ENCODE measurements around the gene N4BP2. TPM values are rescaled to one million over a fixed set of nuclear protein-coding genes. Genes with fewer than 3 reads are reported as not detected.
"Not testable (repeated sequence)": the region's sequence is repeated elsewhere in the genome, so short reads cannot be mapped to it uniquely, and the experiment has no call there.

The N4BP2 gene
- total RNA-seq, 1 donor from 2014 or later = 28.7 TPM

- peaks cover 13% of the 10 kb centered on the region for H3K36me3 Mint-ChIP-seq (ENCODE audit: low read depth)
- DNase-seq (ENCODE audit: low spot score) = peak; percentile 62
Observed at GRCh38 chr4:40055863-40056715, 561 bp upstream of the N4BP2 start.

GRCh38 chr4:40057586-40058091 lies 989 bp downstream of the N4BP2 start:
- peaks cover 17% of the 10 kb centered on the region for H3K36me3 Mint-ChIP-seq (ENCODE audit: low read depth)
- H3K4me1 Mint-ChIP-seq (ENCODE audit: low read depth) = peaks cover 47% of the 10 kb centered on the region
- intact Hi-C loops (cut with micrococcal nuclease) = loop anchor here (1.0 to 10.0 kb wide), 10 partner anchors 65 to 1923 kb away; partner anchors contain the start of genes LIAS, RBM47, RPL9 and UBE2K
- peak overlapping the region; percentile 100 for H3K27ac Mint-ChIP-seq
- peak overlapping the region; percentile 96 for H3K4me3 Mint-ChIP-seq
- DNase-seq (ENCODE audit: low spot score) = peak; percentile 73
- no peaks in the 10 kb centered on the region for H3K27me3 Mint-ChIP-seq (ENCODE audit: insufficient read depth)
- H3K9me3 Mint-ChIP-seq = no peaks in the 10 kb centered on the region

More at GRCh38 chr4:40055863-40056715, 561 bp upstream of the N4BP2 start:
- Mint-ChIP-seq H3K4me1 (ENCODE audit: low read depth) (peaks cover 40% of the 10 kb centered on the region), H3K27ac (peak overlapping the region; percentile 97), H3K4me3 (peak overlapping the region; percentile 88), H3K27me3 (ENCODE audit: insufficient read depth) (no peaks in the 10 kb centered on the region), H3K9me3 (no peaks in the 10 kb centered on the region)
- intact Hi-C loops (cut with micrococcal nuclease) = loop anchor here (1.0 to 10.0 kb wide), 15 partner anchors 10 to 1921 kb away; partner anchors contain the start of genes LIAS, RBM47, RPL9 and UGDH

- intact Hi-C loops (cut with micrococcal nuclease) = loop anchor here (5.0 to 10.0 kb wide), 6 partner anchors 64 to 1923 kb away; partner anchors contain the start of gene RBM47
- DNase-seq (ENCODE audit: low spot score) = no peak
- H3K4me1 Mint-ChIP-seq (ENCODE audit: low read depth) = peaks cover 46% of the 10 kb centered on the region
- H3K27ac Mint-ChIP-seq = peak overlapping the region; percentile 100
- H3K4me3 Mint-ChIP-seq = peak overlapping the region; percentile 96
- peaks cover 19% of the 10 kb centered on the region for H3K36me3 Mint-ChIP-seq (ENCODE audit: low read depth)
- no peaks in the 10 kb centered on the region for H3K27me3 Mint-ChIP-seq (ENCODE audit: insufficient read depth)
- H3K9me3 Mint-ChIP-seq = no peaks in the 10 kb centered on the region
Observed at GRCh38 chr4:40058121-40058520, 1.5 kb downstream of the N4BP2 start.

- Mint-ChIP-seq H3K36me3 (ENCODE audit: low read depth) (peaks cover 22% of the 10 kb centered on the region), H3K4me3 (peak overlapping the region; percentile 78), H3K9me3 (no peaks in the 10 kb centered on the region), H3K27ac (peak overlapping the region; percentile 68), H3K27me3 (ENCODE audit: insufficient read depth) (no peaks in the 10 kb centered on the region), H3K4me1 (ENCODE audit: low read depth) (peaks cover 46% of the 10 kb centered on the region)
- DNase-seq (ENCODE audit: low spot score) = no peak
- intact Hi-C loops (cut with micrococcal nuclease) = loop anchor here (5.0 to 10.0 kb wide), 6 partner anchors 63 to 1924 kb away; partner anchors contain the start of gene RBM47
Observed at GRCh38 chr4:40058854-40059253, 2.2 kb downstream of the N4BP2 start.

- Mint-ChIP-seq H3K9me3 (no peaks in the 10 kb centered on the region), H3K36me3 (ENCODE audit: low read depth) (peaks cover 22% of the 10 kb centered on the region), H3K4me1 (ENCODE audit: low read depth) (peaks cover 44% of the 10 kb centered on the region), H3K27me3 (ENCODE audit: insufficient read depth) (no peaks in the 10 kb centered on the region), H3K27ac (peak overlapping the region; percentile 68), H3K4me3 (peak overlapping the region; percentile 78)
- intact Hi-C loops (cut with micrococcal nuclease) = loop anchor here (5.0 to 10.0 kb wide), 6 partner anchors 63 to 1925 kb away; partner anchors contain the start of gene RBM47
- no peak for DNase-seq (ENCODE audit: low spot score)
Observed at GRCh38 chr4:40059362-40059761, 2.7 kb downstream of the N4BP2 start.

GRCh38 chr4:40065010-40065409 lies 8.4 kb downstream of the N4BP2 start:
- H3K27me3 Mint-ChIP-seq (ENCODE audit: insufficient read depth) = no peaks in the 10 kb centered on the region
- H3K4me3 Mint-ChIP-seq = peak overlapping the region; percentile 21
- no peak for DNase-seq (ENCODE audit: low spot score)
- H3K4me1 Mint-ChIP-seq (ENCODE audit: low read depth) = peaks cover 47% of the 10 kb centered on the region
- peak overlapping the region; percentile 24 for H3K27ac Mint-ChIP-seq
- peaks cover 35% of the 10 kb centered on the region for H3K36me3 Mint-ChIP-seq (ENCODE audit: low read depth)
- H3K9me3 Mint-ChIP-seq = no peaks in the 10 kb centered on the region
- intact Hi-C loops (cut with micrococcal nuclease) = no loop called here

GRCh38 chr4:40066651-40067050 lies 10.0 kb downstream of the N4BP2 start:
- Mint-ChIP-seq H3K4me3 (no peak overlapping the region), H3K9me3 (no peaks in the 10 kb centered on the region), H3K36me3 (ENCODE audit: low read depth) (peaks cover 36% of the 10 kb centered on the region), H3K4me1 (ENCODE audit: low read depth) (peaks cover 59% of the 10 kb centered on the region), H3K27ac (peak overlapping the region; percentile 73), H3K27me3 (ENCODE audit: insufficient read depth) (no peaks in the 10 kb centered on the region)
- intact Hi-C loops (cut with micrococcal nuclease) = no loop called here
- no peak for DNase-seq (ENCODE audit: low spot score)

- intact Hi-C loops (cut with micrococcal nuclease) = no loop called here
- DNase-seq (ENCODE audit: low spot score) = no peak
- Mint-ChIP-seq H3K9me3 (no peaks in the 10 kb centered on the region), H3K4me1 (ENCODE audit: low read depth) (peaks cover 41% of the 10 kb centered on the region), H3K27ac (no peak overlapping the region), H3K4me3 (no peak overlapping the region), H3K36me3 (ENCODE audit: low read depth) (peaks cover 25% of the 10 kb centered on the region), H3K27me3 (ENCODE audit: insufficient read depth) (no peaks in the 10 kb centered on the region)
Observed at GRCh38 chr4:40070387-40070786, 13.7 kb downstream of the N4BP2 start.

- intact Hi-C loops (cut with micrococcal nuclease) = no loop called here
- no peaks in the 10 kb centered on the region for H3K27me3 Mint-ChIP-seq (ENCODE audit: insufficient read depth)
- H3K4me3 Mint-ChIP-seq = no peak overlapping the region
- no peak overlapping the region for H3K27ac Mint-ChIP-seq
- H3K36me3 Mint-ChIP-seq (ENCODE audit: low read depth) = peaks cover 9% of the 10 kb centered on the region
- H3K4me1 Mint-ChIP-seq (ENCODE audit: low read depth) = no peaks in the 10 kb centered on the region
- no peaks in the 10 kb centered on the region for H3K9me3 Mint-ChIP-seq
- DNase-seq (ENCODE audit: low spot score) = no peak
Observed at GRCh38 chr4:40086421-40086820, 29.8 kb downstream of the N4BP2 start.

- no peaks in the 10 kb centered on the region for H3K4me1 Mint-ChIP-seq (ENCODE audit: low read depth)
- no peak overlapping the region for H3K27ac Mint-ChIP-seq
- H3K36me3 Mint-ChIP-seq (ENCODE audit: low read depth) = peaks cover 11% of the 10 kb centered on the region
- no peak for DNase-seq (ENCODE audit: low spot score)
- intact Hi-C loops (cut with micrococcal nuclease) = no loop called here
- no peaks in the 10 kb centered on the region for H3K27me3 Mint-ChIP-seq (ENCODE audit: insufficient read depth)
- no peak overlapping the region for H3K4me3 Mint-ChIP-seq
- no peaks in the 10 kb centered on the region for H3K9me3 Mint-ChIP-seq
Observed at GRCh38 chr4:40087799-40088366, 31.2 kb downstream of the N4BP2 start.

- H3K27ac Mint-ChIP-seq; H3K4me3 Mint-ChIP-seq; intact Hi-C loops (cut with micrococcal nuclease); H3K9me3 Mint-ChIP-seq; H3K4me1 Mint-ChIP-seq (ENCODE audit: low read depth); H3K27me3 Mint-ChIP-seq (ENCODE audit: insufficient read depth); DNase-seq (ENCODE audit: low spot score): not testable (repeated sequence)
- peaks cover 16% of the 10 kb centered on the region for H3K36me3 Mint-ChIP-seq (ENCODE audit: low read depth)
Observed at GRCh38 chr4:40093400-40093799, 36.8 kb downstream of the N4BP2 start.

- H3K27me3 Mint-ChIP-seq (ENCODE audit: insufficient read depth) = no peaks in the 10 kb centered on the region
- H3K27ac Mint-ChIP-seq = no peak overlapping the region
- H3K9me3 Mint-ChIP-seq = peaks cover 3% of the 10 kb centered on the region
- H3K4me3 Mint-ChIP-seq = no peak overlapping the region
- DNase-seq (ENCODE audit: low spot score) = no peak
- peaks cover 23% of the 10 kb centered on the region for H3K36me3 Mint-ChIP-seq (ENCODE audit: low read depth)
- H3K4me1 Mint-ChIP-seq (ENCODE audit: low read depth) = peaks cover 8% of the 10 kb centered on the region
- intact Hi-C loops (cut with micrococcal nuclease) = no loop called here
Observed at GRCh38 chr4:40099010-40099409, 42.4 kb downstream of the N4BP2 start.

- H3K9me3 Mint-ChIP-seq; H3K4me1 Mint-ChIP-seq (ENCODE audit: low read depth); DNase-seq (ENCODE audit: low spot score); H3K4me3 Mint-ChIP-seq; H3K27ac Mint-ChIP-seq; intact Hi-C loops (cut with micrococcal nuclease); H3K27me3 Mint-ChIP-seq (ENCODE audit: insufficient read depth): not testable (repeated sequence)
- peaks cover 31% of the 10 kb centered on the region for H3K36me3 Mint-ChIP-seq (ENCODE audit: low read depth)
Observed at GRCh38 chr4:40107150-40107549, 50.5 kb downstream of the N4BP2 start.

Measured in activated T-helper 1 cell treated with anti-CD3 and anti-CD28 coated beads, Interleukin-12 subunit alpha, Interleukin-12 subunit beta, Interleukin-2, Interleukin-4 antibody, amounts not matched to agents 30 ng/mL and 10 ng/mL and 1 ng/mL, durations not matched to agents 14 hours and 24 hours and 36 hours (primary cell).